Left ventricle myocardium superior (tissue), 1 donor: ENCODE measurements around the gene SFRP5. TPM values are rescaled to one million over a fixed set of nuclear protein-coding genes. Genes with fewer than 3 reads are reported as not detected.
A peak's percentile ranks its signal among the peaks of the same experiment; 100 is the strongest.

Experiments used
- ATAC-seq: fragments of 200-7000 bp; cut with Tn5 transposase; one replicate; pipeline ENCODE4 v1.9.1; 2020; ENCODE audit warnings: mild to moderate bottlenecking, moderate library complexity
- DNase-seq: peaks from one replicate; pipeline ENCODE4 v3.0.0-alpha.2; 2020
- intact Hi-C: fragments of 100-400 bp; cut with micrococcal nuclease; formaldehyde crosslinking; loops from one replicate; pipeline ENCODE4 v1.11.0; 2022
- total RNA-seq: library from RNA; stranded (reverse); fragmentation: NEBNext Ultra II Directional; extraction: Animal tissue kit (Norgen Biotek cat#: 25700); gene quantifications from one replicate; pipeline ENCODE4 v1.2.1, GENCODE V29; 2021
- donor health status: DM: no; HTN: yes; CAD: no; lungs with severe emphysema.

The SFRP5 gene
- total RNA-seq, 1 donor from 2014 or later: 1.3 TPM

DNA sequence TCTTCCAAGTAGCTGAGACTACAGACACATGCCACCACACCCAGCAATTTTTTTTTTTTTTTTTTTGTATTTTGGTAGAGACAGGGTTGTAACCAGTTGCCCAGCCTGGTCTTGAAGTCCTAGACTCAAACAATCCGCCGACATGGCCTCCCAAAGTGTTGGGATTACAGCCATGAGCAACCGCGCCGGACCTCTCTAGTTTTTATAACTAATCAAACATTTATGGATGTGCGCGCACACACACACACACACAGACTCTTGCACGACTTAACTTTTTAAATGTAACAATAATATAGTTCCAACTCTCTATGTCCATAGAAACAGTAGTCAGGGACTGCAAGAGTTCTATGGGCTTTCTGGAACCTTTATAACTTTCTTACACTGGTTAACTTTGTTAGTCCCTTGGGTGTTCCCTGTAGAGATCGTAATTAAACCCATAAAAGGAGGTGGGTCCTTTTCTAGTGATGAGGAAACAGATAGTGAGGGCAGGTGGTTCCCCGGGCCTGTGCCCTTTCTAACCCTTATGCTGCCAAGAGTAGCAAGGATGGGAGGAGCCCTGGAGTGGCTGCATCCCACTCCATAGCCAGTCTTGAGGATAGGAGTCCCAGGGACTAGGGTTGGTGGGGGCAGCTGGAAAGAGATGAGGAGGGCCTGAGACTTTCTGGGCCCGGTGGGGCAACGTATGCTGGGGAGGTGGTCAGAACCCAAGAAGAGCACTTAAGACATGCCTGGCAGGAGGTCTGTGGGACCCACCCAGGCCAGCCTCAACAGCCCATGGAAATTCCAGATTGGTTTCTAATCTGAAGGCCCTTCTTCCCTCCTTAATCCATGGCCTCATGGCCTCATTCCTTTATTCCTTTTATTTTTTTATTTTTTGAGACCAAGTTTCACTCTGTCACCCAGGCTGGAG, 49.7 kb downstream of the SFRP5 start:
- DNase-seq (no peak), ATAC-seq (no peak)
- intact Hi-C loops: no loop called here

DNA sequence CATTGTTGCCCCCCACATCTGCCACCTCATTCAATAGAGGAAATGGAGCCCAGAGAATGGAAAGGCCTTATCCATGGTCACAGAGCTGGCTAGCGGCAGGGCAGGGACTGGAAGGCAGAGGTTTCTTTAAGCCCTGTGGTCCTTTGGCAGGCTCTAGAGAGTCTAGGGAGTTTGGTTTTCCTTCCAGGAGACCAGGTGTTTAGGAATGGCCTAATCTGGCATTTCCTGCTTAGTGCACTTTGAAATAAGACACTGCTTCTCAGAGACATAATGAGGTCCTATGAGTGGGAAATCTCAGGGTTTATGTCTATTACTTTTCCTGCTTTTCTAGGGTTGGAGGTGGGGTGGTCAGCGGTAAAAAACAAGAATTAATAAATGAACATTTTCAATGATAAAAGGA, 52.2 kb downstream of the SFRP5 start:
- DNase-seq (no peak), ATAC-seq (no peak)
- intact Hi-C loops: no loop called here

DNA sequence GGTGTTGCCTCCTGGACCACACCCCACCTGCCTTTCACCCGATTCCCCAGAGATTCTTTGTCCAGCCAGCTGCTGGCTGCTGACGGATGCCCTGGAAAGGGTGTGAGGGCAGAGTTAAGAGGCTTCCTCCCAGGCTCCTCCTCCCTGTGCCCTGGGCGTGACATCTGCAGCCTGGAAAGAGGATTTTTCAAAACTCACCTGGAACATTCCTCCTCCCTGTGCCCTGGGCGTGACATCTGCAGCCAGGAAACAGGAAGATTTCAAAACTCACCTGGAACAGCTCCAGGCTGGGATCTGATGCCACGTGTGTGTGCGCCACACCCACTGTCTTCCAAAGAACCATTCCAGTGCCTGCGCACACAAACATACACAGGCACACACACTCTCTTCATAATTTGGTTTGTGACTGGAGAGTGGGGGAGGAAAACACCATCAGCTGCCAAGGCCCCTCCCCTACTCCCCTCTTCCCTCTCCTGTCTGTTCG, 53.1 kb downstream of the SFRP5 start:
- intact Hi-C loops: no loop called here
- DNase-seq (peak; percentile 37), ATAC-seq (no peak)

DNA sequence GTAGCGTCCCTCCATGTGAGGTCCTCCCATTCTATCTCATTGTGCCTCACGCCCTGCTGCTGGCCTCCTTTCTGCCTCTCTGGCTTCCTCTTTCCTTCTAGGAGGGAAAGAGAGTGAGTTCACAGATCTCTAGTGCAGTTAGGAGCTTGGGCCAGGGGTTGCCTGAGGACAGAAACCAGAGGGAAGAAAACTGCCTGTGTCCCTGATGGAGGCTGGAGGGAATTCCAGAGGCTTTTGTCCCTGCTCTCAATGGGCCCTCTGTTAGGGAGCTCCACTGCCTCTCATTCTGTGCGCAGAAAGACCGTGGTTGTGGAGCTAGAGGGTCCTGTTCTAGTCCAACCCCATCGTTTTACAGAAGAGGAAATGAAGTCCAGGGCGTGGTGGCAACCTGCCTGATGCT, 53.6 kb downstream of the SFRP5 start:
- intact Hi-C loops: no loop called here
- DNase-seq: no peak
- ATAC-seq: no peak

DNA sequence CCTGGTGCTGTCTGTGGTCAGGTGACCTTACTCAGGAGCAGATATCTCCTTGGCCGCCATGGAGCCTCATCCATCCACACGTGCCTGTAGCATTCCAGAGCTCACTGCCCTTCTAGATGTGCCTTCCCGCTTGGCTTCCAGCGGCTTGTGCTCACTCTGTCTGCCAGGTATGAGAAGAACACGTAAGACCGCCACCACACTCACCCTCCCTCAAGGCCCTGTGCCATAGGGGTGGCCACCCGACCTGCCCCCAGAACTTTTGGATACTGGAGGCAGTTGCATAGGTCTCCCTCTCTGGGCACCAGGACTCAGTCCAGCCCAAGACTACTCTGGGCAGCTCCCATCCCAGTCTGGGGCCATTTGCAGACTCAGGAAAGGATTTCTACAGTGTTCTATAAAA, 54.2 kb downstream of the SFRP5 start:
- intact Hi-C loops: no loop called here
- DNase-seq (no peak), ATAC-seq (no peak)

Other genes starting within 250 kb of the SFRP5 start
- gene ANKRD2, start 199.2 kb downstream of the SFRP5 start, total RNA-seq: 318 TPM
- gene HOGA1, start 187.6 kb downstream of the SFRP5 start, total RNA-seq: 11.9 TPM
- gene C10orf62, start 182.3 kb downstream of the SFRP5 start, total RNA-seq: 0.35 TPM
- 8.7 TPM for gene MORN4, start 138.5 kb downstream of the SFRP5 start, total RNA-seq
- 10.2 TPM for gene PI4K2A, start 131.3 kb downstream of the SFRP5 start, total RNA-seq
- 8.9 TPM for gene AVPI1, start 84.8 kb downstream of the SFRP5 start, total RNA-seq
- 7.1 TPM for gene MARVELD1, start 58.3 kb downstream of the SFRP5 start, total RNA-seq
- gene ZFYVE27, start 34.9 kb downstream of the SFRP5 start, total RNA-seq: 13.7 TPM
- gene GOLGA7B, start 77.8 kb upstream of the SFRP5 start, total RNA-seq: not detected